ENCODE data around the gene NT5C1A.

Gene NT5C1A

DNA sequence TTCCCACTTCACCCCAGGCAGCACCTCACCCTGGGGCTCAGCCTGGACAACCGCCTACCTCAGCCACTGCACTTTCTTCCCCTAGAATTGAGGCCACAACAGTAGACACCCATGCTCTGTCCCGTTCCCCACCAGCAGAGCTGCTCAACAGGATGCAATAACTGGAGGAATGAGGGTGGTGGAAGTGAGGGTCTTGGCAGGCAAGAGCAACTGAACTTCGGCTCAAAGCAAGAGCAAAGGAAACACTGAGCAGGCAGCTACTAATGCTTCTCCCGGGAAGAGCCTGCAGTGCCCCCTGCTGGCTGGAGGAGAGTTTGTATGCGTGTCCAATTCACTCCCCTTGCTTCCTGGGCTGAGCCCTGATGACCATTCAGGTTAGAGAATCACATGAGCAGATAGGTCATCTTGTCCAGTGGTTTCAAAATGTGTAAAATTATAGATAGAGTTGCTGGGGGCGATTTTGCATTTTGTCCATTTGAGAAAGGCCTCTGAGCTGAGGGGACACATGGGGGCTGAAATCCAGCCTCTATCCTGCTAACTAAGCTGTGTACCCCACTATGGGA lies 13.9 kb downstream of the NT5C1A start:
- DNase-seq, result peak; percentile 71 to 78

DNA sequence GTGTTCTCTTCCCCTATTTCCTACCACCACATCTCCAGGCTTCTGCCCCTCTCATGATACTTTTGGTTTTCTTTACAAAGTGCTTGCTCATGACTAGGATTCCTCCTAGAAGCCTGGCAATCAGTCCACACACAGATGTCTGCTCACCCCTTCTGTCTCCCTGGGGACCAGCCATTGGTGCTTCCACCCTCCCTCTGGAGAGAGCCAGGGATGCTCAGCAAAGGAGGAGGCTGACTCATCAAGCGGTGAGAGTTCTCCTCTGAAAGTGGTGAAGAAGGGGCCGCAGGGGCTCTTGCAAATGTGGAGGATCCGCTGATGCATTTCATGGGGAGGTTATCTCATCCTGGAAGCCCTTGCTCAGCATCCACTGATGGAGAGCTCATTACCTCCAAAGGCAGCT lies 14.5 kb downstream of the NT5C1A start:
- no peak for DNase-seq

DNA sequence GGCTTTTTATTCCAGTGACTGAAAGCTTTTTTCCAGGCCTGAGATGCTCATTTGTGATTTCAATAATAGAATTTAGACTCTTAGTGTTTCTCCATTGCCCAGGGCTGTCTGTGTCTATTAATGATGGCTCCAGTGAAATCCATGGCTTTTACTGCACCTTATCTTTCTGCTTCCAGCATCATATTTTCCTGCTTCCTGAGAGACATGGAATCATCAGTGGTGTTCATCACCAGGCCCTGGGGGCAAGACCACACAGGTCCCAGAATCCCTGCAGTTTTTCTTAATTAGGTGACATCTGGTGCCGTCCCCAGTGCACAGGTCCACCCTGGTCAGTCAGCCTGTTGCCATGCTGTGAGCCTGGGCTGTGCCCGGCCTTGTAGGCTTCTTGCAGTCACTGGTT lies 15.5 kb downstream of the NT5C1A start:
- no peak for DNase-seq

GRCh38 chr1:39655578-39656268 lies 16.2 kb downstream of the NT5C1A start:
- no peak for DNase-seq

GRCh38 chr1:39654291-39654690 lies 17.6 kb downstream of the NT5C1A start:
- no peak for DNase-seq

- DNase-seq, result peak; percentile 78 to 79
Measured at GRCh38 chr1:39653546-39654031, 18.3 kb downstream of the NT5C1A start.

DNA sequence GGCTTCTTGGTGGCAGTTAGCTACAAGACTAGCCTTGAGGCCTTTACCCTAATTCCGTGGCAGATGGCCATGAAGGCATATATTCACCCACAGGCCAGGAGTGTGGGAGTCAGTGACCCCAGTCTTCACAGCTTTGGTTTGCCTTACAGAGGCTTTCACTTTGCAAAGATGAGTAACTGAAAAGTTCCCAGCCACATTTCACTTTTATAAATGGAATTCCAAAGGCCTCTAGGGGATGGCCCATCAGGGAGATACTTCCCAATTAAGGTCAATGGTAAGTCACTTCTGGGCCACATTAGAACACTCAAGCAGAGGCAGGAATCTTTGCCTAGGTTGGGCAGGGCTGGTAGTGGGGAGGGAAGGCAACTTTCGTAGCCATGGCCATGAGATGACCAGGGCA lies 19.4 kb downstream of the NT5C1A start:
- DNase-seq, result no peak

DNA sequence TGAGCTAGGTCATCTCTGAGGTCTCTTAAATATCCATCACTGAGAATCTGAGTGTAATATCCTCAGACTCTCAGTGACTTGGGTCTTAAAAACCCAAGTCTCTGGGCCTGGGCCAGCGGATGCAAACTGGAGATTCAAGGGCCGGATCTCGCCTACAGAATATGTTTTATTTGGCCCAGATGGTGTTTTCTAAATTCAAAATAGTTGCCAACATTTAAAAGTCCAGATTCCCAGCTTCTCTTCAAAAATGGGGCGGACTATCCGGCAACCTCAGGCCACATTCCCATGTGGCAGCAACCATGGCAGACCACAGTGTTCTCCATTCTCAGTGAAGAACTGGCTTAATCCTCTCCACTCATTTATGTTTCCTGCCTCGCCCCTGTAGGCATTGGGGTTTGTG lies 19.8 kb downstream of the NT5C1A start:
- DNase-seq, result no peak

GRCh38 chr1:39650431-39650830 lies 21.5 kb downstream of the NT5C1A start:
- DNase-seq, result no peak

DNA sequence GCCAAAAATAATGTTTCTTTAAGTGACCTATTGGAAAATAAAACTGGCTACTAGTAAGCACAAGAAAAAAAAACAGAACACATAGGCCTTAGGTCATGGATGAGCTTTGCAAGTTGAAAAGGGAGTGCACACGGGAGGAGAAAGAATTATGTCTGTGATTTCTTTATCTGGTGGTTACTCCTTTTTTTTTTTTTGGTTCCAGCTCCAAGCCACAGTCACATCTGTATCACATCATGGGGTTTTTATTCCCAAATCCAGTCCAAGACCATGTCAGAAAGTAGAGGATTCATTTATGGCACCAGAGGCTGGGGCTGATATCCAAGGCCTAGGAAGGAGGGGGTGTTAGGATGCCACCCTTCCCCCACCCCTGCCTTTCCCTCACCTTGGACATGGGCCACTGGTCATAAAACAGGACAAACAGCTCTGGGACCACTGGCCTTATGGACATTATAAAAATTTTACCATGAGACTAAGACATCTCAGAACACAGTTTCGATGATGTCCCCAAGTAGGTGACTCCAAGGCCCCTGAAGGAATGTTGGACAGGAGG lies 22.2 kb downstream of the NT5C1A start:
- DNase-seq, result no peak

DNA sequence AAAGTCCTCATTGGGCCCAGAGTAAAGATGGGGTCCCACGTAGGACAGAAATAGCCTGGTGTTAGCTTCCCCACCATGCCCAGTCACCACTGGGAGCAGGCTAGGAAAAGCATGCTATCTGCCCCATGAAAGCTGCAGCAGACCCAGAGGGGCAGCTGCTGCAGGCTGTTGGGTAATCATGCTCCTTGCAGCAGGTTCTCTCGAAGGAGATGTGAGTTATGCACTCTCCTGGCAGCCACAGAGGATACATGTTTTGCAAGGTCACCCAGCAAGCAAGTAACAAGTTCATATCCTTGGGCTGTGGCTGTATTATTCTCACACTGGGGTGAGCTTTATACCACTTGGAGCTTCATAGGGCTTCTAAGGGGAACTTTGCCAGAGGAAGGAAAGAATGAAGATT lies 23.4 kb downstream of the NT5C1A start:
- no peak for DNase-seq

DNA sequence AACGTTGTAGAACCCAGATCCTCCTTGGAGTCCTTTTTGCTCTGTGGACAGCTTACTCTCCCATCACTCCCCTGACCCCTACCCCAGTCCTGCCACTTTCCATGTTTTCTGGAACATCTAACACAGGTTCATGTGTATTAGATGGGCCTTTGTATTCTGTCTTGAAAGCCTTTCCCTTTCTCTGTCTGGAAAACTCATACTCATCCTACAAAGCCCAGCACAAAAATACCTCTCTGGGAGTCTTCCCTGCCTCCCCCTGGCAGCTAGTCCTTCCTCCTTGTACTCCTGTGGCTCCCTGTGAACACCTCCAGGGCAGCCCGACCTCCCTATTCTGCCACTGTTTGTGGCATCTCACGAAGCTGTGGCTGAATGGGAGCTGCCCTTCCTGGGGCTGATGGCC lies 24.7 kb downstream of the NT5C1A start:
- no peak for DNase-seq

DNA sequence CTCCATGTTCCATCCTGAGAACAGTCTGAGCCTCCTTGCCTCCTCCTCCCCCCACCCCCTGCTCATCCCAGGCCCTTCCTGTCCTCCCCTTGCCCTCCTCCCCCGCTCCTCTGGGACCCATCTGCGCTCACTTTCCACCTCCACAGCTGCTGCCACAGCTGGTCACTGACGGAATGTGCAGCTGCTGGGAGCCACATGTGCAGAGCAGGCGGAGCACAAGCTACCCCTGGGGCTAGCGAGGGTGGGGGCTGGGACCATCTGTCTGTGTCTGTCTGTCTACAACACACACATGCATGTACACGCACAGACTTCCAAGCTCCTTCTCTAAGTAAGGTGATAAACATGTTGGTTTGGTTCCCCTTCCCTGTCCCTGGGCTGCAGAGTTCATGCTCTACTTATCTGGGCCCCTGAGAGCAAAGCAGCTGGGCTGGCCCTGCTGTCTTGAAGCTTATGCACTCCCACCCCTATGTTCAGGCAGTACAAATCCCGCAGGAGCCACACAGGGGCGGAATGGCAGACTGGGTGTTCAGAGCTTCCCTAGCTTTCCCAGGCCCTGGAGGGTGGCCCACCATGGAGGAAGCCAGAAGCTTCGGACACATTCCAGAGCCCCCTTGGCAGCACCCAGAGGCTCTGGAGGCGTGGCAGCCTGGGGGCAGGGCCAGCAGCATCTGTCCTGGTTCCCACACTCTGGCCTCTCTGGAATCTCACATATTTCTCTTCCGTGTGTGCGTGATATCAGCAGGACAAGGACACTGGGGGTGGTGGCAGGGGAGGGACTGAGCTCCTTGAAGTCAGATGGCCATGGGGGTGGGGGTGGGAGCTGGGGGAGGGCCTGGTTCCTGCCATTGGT lies 25.4 kb downstream of the NT5C1A start:
- DNase-seq, result no peak

GRCh38 chr1:39645411-39646043 lies 26.4 kb downstream of the NT5C1A start:
- no peak for DNase-seq

- no peak for DNase-seq
Measured at GRCh38 chr1:39643705-39644104, 28.2 kb downstream of the NT5C1A start.

- DNase-seq, result no peak
Measured at GRCh38 chr1:39642796-39643195, 29.1 kb downstream of the NT5C1A start.

GRCh38 chr1:39640861-39641260 lies 31.0 kb downstream of the NT5C1A start:
- DNase-seq, result no peak

DNA sequence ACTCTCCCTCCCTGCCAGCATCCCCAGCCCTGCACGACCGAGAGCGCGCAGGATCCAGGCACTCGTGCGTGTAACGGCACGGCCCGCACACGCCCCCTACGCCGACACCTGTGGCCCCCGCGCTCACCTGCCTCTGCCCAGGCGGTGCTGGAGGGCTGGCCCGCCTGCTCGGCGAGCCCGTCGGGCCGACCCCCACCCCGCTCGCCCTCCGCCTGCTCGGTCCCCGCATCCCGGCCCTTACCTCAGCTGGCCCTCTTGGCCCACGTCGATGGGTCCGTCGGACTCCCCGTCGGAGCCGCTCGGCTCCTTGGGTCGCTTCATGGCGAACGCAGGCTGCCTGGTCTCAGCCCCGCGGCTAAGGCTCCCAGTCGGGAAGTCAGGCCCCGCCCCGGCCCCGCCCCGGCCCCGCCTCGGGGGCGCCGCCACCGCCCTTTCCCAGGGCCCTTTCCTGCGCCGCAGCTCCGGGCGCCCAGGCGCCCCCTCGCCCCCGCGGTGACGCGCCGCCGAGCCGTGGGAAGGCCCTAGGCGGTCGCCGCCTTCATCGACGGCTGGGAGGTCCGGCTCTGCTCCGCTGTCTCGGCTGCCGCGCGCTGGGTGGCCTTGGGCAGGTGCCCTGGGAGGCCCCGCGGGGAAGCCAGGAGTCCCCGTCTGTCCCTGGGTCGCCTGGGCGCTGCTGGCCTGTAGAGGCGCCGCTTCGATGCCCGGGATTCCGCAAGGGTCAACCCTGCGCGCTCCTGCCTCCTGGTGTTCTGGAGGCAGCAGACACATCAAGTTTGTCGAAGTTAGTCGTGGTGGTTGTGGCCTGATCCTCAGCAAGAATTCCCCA lies 32.4 kb downstream of the NT5C1A start, which contains the start of gene HEYL:
HEYL (minus strand) TSS at position 339 of the 826 bp plus-strand sequence; CDS start at position 321, 18 bp downstream.
- peak; percentile 75 to 86 for DNase-seq

- DNase-seq, result no peak
Measured at GRCh38 chr1:39638965-39639304, 33.0 kb downstream of the NT5C1A start.

DNA sequence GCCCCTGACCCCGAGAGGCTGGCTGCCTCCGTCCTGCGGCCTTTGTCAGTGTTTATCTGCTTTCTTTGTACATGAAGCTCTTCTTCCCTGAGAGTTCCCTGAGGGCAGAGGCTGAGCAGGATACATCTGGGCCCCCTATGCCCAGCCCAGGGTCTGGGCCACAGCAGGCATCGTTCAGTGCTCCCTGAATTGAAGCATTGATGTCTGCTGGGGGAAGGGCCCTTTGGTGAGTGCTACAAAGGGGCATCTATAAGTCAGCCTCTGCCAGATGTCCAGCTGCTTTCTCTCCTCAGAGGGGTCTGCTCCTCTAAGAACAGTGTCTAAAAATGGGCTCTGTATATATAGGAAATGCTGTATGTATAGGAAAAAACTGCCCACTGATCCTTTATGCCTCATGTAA lies 34.5 kb downstream of the NT5C1A start:
- DNase-seq, result no peak

DNA sequence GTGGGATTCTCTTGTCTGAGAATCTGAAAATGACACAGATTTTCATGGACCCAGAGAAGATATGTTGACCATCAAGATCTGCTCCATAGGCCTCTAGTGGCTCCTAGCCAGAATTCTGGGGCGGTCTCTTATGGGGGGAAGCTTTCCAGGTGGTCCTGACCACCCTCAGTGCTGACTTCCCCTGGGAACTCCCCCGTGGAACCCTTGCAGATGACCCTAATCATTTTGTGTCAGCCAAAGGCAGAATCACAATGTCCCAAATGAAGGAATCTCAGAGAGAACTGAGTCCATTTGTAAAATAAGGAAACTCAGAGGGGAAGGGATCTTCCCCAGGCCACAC lies 36.1 kb downstream of the NT5C1A start:
- no peak for DNase-seq

DNA sequence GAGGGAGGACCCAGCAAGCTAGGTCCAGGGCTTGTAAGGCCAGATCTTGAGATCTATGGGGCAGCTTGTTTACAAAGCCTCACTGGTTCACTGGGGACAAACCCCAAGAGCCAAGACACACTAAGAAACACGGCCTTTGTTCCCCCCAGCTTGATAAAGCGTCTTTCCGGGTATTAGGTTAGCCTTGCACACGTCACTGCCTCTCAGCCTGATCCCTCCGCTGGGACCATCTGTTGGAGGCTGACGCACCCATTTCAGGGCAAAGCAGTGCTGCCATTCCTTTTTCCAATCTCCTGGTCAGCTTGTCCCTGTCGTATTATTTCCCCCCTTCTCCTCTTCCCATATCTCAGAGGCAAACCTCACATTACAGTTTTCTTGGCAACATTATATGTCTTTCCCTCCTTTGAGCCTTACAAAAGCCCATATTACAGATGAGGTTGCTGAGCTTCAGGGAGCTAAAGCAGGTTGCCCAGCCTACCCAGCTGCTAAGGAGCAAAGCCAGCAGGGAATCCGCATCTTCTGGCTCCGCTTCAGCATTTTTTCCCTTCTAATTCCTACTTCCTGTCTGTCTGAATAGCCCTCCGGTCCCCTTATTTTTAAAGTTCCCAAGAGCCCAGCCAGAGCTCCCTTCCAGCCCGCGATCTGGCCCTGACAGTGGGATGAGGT lies 36.6 kb downstream of the NT5C1A start:
- no peak for DNase-seq
